GM23248 (cell line): ENCODE measurements around the gene GFAP. TPM values are rescaled to one million over a fixed set of nuclear protein-coding genes. Genes with fewer than 3 reads are reported as not detected.
A peak's percentile ranks its signal among the peaks of the same experiment; 100 is the strongest.

Source experiments
- DNase-seq: peaks from one replicate; pipeline ENCODE4 v3.0.0-alpha.2; 2015
- H2AFZ ChIP-seq: fragments of 200-600 bp; sonication (generic); 2 replicates; pipeline ENCODE4 v1.6.1; 2016; ENCODE audit warnings: antibody characterized with exemption
- H3F3A ChIP-seq: fragments of 200-600 bp; sonication (generic); 2 replicates; pipeline ENCODE4 v1.6.1; 2016; ENCODE audit warnings: mild to moderate bottlenecking, antibody characterized with exemption, mixed run types; ENCODE audit not compliant: insufficient read depth
- H3K27ac ChIP-seq: fragments of 200-600 bp; sonication (generic); 2 replicates; pipeline ENCODE4 v1.5.1; 2016; ENCODE audit warnings: mild to moderate bottlenecking
- H3K27me3 ChIP-seq: fragments of 200-600 bp; sonication (generic); replicated peaks from 2 replicates; pipeline ENCODE4 v1.6.1; 2016; ENCODE audit warnings: mild to moderate bottlenecking; ENCODE audit not compliant: insufficient read depth
- H3K36me3 ChIP-seq: fragments of 200-600 bp; sonication (generic); 2 replicates; pipeline ENCODE4 v1.6.1; 2016; ENCODE audit warnings: low read depth, mild to moderate bottlenecking
- H3K4me1 ChIP-seq: fragments of 200-600 bp; sonication (generic); 2 replicates; pipeline ENCODE4 v1.6.1; 2016; ENCODE audit warnings: mild to moderate bottlenecking; ENCODE audit not compliant: insufficient read depth
- H3K4me2 ChIP-seq: fragments of 200-600 bp; sonication (generic); one replicate; pipeline ENCODE4 v1.6.1; 2016; ENCODE audit warnings: mild to moderate bottlenecking; ENCODE audit not compliant: unreplicated experiment
- H3K4me3 ChIP-seq: fragments of 200-600 bp; sonication (generic); 2 replicates; pipeline ENCODE4 v1.5.1; 2016; ENCODE audit warnings: mild to moderate bottlenecking
- H3K79me2 ChIP-seq: fragments of 200-600 bp; sonication (generic); 2 replicates; pipeline ENCODE4 v1.6.1; 2016; ENCODE audit warnings: mild to moderate bottlenecking; ENCODE audit not compliant: insufficient read depth
- H3K9ac ChIP-seq: fragments of 200-600 bp; sonication (generic); 2 replicates; pipeline ENCODE4 v1.6.1; 2016; ENCODE audit warnings: mild to moderate bottlenecking
- H3K9me2 ChIP-seq: fragments of 200-600 bp; sonication (generic); 2 replicates; pipeline ENCODE4 v1.6.1; 2016; ENCODE audit warnings: mixed run types, mild to moderate bottlenecking, moderate library complexity; ENCODE audit not compliant: insufficient read depth
- H3K9me3 ChIP-seq: fragments of 200-600 bp; sonication (generic); one replicate; pipeline ENCODE4 v1.6.1; 2017; ENCODE audit warnings: low read depth
- H4K20me1 ChIP-seq: fragments of 200-600 bp; sonication (generic); 2 replicates; pipeline ENCODE4 v1.6.0; 2016; ENCODE audit not compliant: insufficient read depth
- EZH2 ChIP-seq: fragments of 200-600 bp; sonication (generic); IDR thresholded peaks from 2 replicates; pipeline ENCODE4 v1.6.1; 2018; ENCODE audit warnings: antibody characterized with exemption, mild to moderate bottlenecking; ENCODE audit not compliant: insufficient read depth, poor library complexity, severe bottlenecking
- EZH2phosphoT487 ChIP-seq: fragments of 200-600 bp; sonication (generic); IDR thresholded peaks from 2 replicates; pipeline ENCODE4 v1.6.1; 2018; ENCODE audit warnings: antibody characterized with exemption, moderate library complexity, mild to moderate bottlenecking, low read depth; ENCODE audit not compliant: insufficient read depth
- WGBS, 2 experiments: methylation state at CpG; one replicate each; pipeline ENCODE4 v1.1.6; 2015 to 2017; ENCODE audit warnings: low lambda C conversion rate in 2 of 2, low coverage in 1 of 2; ENCODE audit errors: missing lambda C conversion rate in 2 of 2; 5-methylcytosine and 5-hydroxymethylcytosine counted together
- in situ Hi-C: fragments of 300-500 bp; cut with MboI; formaldehyde crosslinking; loops from 2 replicates; pipeline ENCODE4 v1.15.0; 2020
- polyA plus RNA-seq: library from polyadenylated mRNA; unstranded; fragments of >200 nt; fragmentation: Nextera tagmentation; extraction: Ambion mirVana; gene quantifications from 2 replicates; pipeline ENCODE4 v1.2.1, GENCODE V29; 2016
- total RNA-seq: library from RNA; depleted of rRNA; stranded (reverse); fragments of >200 nt; shearing (Covaris generic); gene quantifications from 2 replicates; pipeline ENCODE4 v1.2.3, GENCODE V29; 2014; rRNA removed

Gene GFAP
- total RNA-seq: 1.1 TPM in 1 of 2 replicates, not detected in the other
- 0.49 and 0.52 TPM in 2 replicates for polyA plus RNA-seq

- Histone ChIP-seq H3K4me2 (no peak within 1 kb of the TSS), H3K9me2 (no peaks in the 10 kb centered on the region), H4K20me1 (no peaks in the 10 kb centered on the region), H2AFZ (no peak within 1 kb of the TSS), H3K27me3 (no peaks in the 10 kb centered on the region), H3K27ac (no peak within 1 kb of the TSS), H3K36me3 (no peaks in the 10 kb centered on the region), H3K4me1 (peaks cover 13% of the 10 kb centered on the region), H3F3A (no peaks in the 10 kb centered on the region), H3K9ac (no peak within 1 kb of the TSS), H3K9me3 (no peaks in the 10 kb centered on the region), H3K4me3 (no peak within 1 kb of the TSS), H3K79me2 (no peaks in the 10 kb centered on the region)
- in situ Hi-C loops: no loop called here
- WGBS, 2 experiments: 58 to 72% methylated on average over 12 to 14 of the region's 17 CpGs
- TF ChIP-seq EZH2: no peak
- no peak for TF ChIP-seq EZH2phosphoT487
- no peak for DNase-seq
Measured at GRCh38 chr17:44915321-44915726, at the start of gene GFAP. GFAP (minus strand) TSS chr17:44915500; CDS start chr17:44915486, 14 bp downstream.

- Histone ChIP-seq H2AFZ (no peak overlapping the region), H3F3A (no peaks in the 10 kb centered on the region), H3K36me3 (no peaks in the 10 kb centered on the region), H3K9me2 (no peaks in the 10 kb centered on the region), H3K27ac (no peak overlapping the region), H3K4me1 (no peaks in the 10 kb centered on the region), H3K4me3 (no peak overlapping the region), H3K27me3 (peaks cover 16% of the 10 kb centered on the region), H3K9me3 (no peaks in the 10 kb centered on the region), H3K9ac (no peak overlapping the region), H3K79me2 (no peaks in the 10 kb centered on the region), H4K20me1 (no peaks in the 10 kb centered on the region), H3K4me2 (no peak overlapping the region)
- in situ Hi-C loops: no loop called here
- peak; percentile 40 for DNase-seq
- WGBS, 2 experiments: 73 to 76% methylated on average over 7 of the region's 7 CpGs
- TF ChIP-seq EZH2phosphoT487 (no peak), EZH2 (no peak)
Measured at GRCh38 chr17:44961921-44962350, 46.6 kb upstream of the GFAP start.

- Histone ChIP-seq H3K36me3 (no peaks in the 10 kb centered on the region), H3K4me2 (no peak overlapping the region), H3K9ac (no peak overlapping the region), H3K79me2 (no peaks in the 10 kb centered on the region), H3K27ac (no peak overlapping the region), H2AFZ (no peak overlapping the region), H4K20me1 (no peaks in the 10 kb centered on the region), H3K27me3 (peaks cover 5% of the 10 kb centered on the region), H3K4me1 (no peaks in the 10 kb centered on the region), H3F3A (no peaks in the 10 kb centered on the region), H3K9me3 (no peaks in the 10 kb centered on the region), H3K4me3 (no peak overlapping the region), H3K9me2 (no peaks in the 10 kb centered on the region)
- in situ Hi-C loops: no loop called here
- no peak for DNase-seq
- TF ChIP-seq EZH2 (no peak), EZH2phosphoT487 (no peak)
- WGBS, 2 experiments: 64 to 66% methylated on average over 2 of the region's 2 CpGs
Measured at GRCh38 chr17:44960691-44961090, 45.4 kb upstream of the GFAP start.

GRCh38 chr17:44959821-44960531 lies 44.7 kb upstream of the GFAP start:
- Histone ChIP-seq H4K20me1 (no peaks in the 10 kb centered on the region), H3K4me2 (peak overlapping the region; percentile 28), H3K9me2 (no peaks in the 10 kb centered on the region), H3K9me3 (no peaks in the 10 kb centered on the region), H3K9ac (no peak overlapping the region), H3K79me2 (no peaks in the 10 kb centered on the region), H3K4me1 (no peaks in the 10 kb centered on the region), H3K36me3 (no peaks in the 10 kb centered on the region), H2AFZ (0 out of 2 replicates have a peak overlapping the region, but pooled peaks have one; percentile 38), H3F3A (no peaks in the 10 kb centered on the region), H3K27me3 (no peaks in the 10 kb centered on the region), H3K27ac (no peak overlapping the region), H3K4me3 (no peak overlapping the region)
- TF ChIP-seq EZH2phosphoT487 (no peak), EZH2 (no peak)
- DNase-seq: no peak
- in situ Hi-C loops: no loop called here
- WGBS, 2 experiments: 15 to 22% methylated on average over 24 to 56 of the region's 56 CpGs
